Measurements from ENCODE around the gene CNKSR3.

Gene CNKSR3

DNA sequence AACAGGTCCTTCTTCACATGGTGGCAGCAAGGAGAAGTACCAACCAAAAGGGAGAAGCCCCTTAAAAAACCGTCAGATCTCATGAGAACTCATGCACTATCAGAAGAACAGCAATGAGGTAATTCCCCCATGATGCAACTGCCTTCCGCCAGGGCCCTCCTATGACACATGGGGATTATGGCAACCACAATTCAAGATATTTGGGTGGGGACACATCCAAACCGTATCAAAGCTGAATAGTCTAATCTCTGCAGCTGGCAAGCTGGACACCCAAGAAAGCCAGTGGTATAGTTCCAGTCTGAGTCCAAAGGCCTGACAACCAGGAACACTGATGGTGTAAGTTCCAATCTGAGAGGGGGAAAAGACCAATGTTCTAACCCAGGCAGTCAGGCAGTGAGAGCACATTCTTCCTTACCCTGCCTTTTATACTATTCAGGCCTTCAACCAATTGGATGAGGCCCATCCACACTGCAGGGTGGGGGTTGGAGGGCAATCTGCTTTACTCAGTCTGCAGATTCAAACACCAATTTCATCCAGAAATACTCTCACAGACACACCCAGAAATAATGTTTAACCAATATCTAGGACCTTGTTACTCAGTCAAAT lies 17.9 kb upstream of the CNKSR3 start:
- DNase-seq (ENCODE audit: low read depth): no peak
- TF ChIP-seq CTCF (conservative IDR thresholded peaks at IDR 0.05; ENCODE audit: low read length): no peak
- H3K4me3 ChIP-seq (ENCODE audit: low read length): no peak overlapping the region

- no peak for TF ChIP-seq CTCF (conservative IDR thresholded peaks at IDR 0.05; ENCODE audit: low read length)
- DNase-seq (ENCODE audit: low read depth): no peak
- H3K4me3 ChIP-seq (ENCODE audit: low read length): no peak overlapping the region
These were observed 16.5 kb upstream of the CNKSR3 start for GRCh38 chr6:154526996-154527395.

DNA sequence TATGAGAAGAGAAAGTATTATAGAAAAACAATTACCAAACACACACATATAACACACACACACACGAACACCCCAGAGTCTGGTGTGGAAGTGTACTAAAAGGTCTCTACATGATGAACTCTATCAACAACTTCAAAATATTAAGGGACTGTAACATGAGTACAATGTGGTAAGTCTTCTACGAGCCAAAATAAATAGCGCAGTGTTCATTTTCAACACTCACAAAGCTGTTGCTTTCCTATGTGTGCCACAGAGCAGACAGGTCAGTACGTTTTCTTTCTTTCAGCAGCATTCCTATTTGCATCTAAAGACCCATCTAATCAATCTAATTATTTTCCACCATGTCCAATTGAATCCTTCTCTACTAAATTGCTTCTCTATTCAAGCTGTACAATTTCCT lies 12.1 kb upstream of the CNKSR3 start:
- DNase-seq (ENCODE audit: low read depth): no peak
- no peak overlapping the region for H3K4me3 ChIP-seq (ENCODE audit: low read length)
- TF ChIP-seq CTCF (conservative IDR thresholded peaks at IDR 0.05; ENCODE audit: low read length): no peak

- DNase-seq (ENCODE audit: low read depth): no peak
- no peak for TF ChIP-seq CTCF (conservative IDR thresholded peaks at IDR 0.05; ENCODE audit: low read length)
- no peak overlapping the region for H3K4me3 ChIP-seq (ENCODE audit: low read length)
These were observed 10.9 kb upstream of the CNKSR3 start for GRCh38 chr6:154521412-154521811.

DNA sequence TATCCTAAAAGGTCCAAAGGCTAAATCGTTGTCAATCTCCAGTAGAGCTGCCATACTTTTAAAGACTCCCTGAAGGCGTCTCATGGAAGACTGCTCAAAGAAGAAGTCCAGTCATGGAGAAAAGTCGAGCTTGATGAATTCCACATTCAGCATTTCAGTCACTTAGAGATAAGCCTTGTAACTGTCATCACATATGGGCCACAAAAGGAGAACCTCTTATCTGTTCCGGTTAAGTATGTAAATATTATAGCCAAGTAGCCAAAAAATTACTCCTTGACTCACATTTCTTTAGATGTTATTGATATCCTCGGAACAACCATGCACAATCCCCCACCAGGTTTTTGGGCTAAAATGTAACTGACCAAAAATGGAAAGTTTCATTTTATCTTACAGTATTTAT lies 9.8 kb upstream of the CNKSR3 start:
- no peak overlapping the region for H3K4me3 ChIP-seq (ENCODE audit: low read length)
- no peak for DNase-seq (ENCODE audit: low read depth)
- TF ChIP-seq CTCF (conservative IDR thresholded peaks at IDR 0.05; ENCODE audit: low read length): no peak

GRCh38 chr6:154518396-154518795 lies 7.9 kb upstream of the CNKSR3 start:
- no peak for TF ChIP-seq CTCF (conservative IDR thresholded peaks at IDR 0.05; ENCODE audit: low read length)
- no peak overlapping the region for H3K4me3 ChIP-seq (ENCODE audit: low read length)
- DNase-seq (ENCODE audit: low read depth): no peak

- no peak for DNase-seq (ENCODE audit: low read depth)
- no peak for TF ChIP-seq CTCF (conservative IDR thresholded peaks at IDR 0.05; ENCODE audit: low read length)
- peak overlapping the region; percentile 39 for H3K4me3 ChIP-seq (ENCODE audit: low read length)
These were observed 5.8 kb upstream of the CNKSR3 start for GRCh38 chr6:154516276-154516675.

All from AG10803 (cell line).